ENCODE measurements around the gene LRRN2. TPM values are rescaled to one million over a fixed set of nuclear protein-coding genes. Genes with fewer than 3 reads are reported as not detected.

LRRN2 gene
- total RNA-seq, 4 donors from 2014 or later, result 1.8 to 6.4 (median 4.1) TPM

DNA sequence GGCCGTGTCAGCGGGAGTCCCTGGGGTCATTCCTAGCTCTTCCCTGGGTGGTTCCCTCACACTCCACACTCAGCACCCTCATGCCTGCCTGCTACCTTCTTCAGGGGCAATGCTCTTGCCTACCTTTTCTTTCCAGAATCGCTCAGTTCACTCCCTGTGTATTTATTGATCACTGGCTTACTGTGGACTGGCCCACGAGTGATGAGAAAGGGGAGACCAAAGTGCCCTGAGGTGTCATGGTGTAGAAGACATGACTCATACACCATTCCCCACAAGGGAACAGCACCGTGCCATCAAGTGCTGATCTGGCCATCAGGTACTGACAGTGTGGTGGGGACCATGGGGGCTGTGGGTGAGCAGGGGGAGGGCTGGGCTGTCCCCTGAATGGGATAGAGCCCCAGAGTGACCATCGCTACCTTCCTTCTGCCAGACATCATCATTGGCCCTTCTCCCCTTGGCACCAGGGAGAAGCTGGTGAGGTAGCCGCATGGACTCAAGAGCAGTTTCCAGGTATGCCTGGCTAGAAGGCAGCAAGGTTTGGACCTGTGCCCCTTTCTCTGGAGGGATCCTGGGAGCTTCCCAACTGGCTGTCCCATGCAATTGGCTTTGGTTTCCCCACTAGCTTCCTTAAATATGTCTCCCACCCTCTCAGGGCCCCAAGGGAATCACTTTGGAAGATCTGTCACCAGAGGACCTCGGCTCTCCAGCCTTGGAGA lies 17.2 kb upstream of the LRRN2 start:
- DNase-seq (ENCODE audit: low spot score) (no peak), ATAC-seq (ENCODE audit: low FRiP score) (no peak)
- TF ChIP-seq, protein P1, sequence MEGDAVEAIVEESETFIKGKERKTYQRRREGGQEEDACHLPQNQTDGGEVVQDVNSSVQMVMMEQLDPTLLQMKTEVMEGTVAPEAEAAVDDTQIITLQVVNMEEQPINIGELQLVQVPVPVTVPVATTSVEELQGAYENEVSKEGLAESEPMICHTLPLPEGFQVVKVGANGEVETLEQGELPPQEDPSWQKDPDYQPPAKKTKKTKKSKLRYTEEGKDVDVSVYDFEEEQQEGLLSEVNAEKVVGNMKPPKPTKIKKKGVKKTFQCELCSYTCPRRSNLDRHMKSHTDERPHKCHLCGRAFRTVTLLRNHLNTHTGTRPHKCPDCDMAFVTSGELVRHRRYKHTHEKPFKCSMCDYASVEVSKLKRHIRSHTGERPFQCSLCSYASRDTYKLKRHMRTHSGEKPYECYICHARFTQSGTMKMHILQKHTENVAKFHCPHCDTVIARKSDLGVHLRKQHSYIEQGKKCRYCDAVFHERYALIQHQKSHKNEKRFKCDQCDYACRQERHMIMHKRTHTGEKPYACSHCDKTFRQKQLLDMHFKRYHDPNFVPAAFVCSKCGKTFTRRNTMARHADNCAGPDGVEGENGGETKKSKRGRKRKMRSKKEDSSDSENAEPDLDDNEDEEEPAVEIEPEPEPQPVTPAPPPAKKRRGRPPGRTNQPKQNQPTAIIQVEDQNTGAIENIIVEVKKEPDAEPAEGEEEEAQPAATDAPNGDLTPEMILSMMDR (IDR thresholded peaks at IDR 0.05), result no peak

DNA sequence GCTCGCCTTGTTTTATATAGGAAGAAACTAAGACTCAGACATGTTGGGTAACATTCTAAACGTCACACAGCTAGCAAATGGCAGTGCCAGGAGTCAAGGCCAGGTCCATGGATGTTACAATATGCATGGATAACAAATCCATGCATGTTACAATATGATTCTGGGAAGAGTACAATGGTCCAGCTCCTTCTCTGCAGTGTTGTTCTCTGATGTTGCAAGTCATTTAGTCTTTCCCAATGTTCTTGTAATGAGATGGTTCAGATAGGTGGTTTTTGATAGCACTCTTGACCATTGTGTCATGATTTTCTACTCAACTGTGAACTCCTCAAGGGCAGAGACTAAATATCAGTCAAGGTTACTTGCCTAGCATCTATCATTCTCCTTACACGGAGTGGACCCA lies 15.7 kb upstream of the LRRN2 start:
- no peak for DNase-seq (ENCODE audit: low spot score)
- no peak for ATAC-seq (ENCODE audit: low FRiP score)

DNA sequence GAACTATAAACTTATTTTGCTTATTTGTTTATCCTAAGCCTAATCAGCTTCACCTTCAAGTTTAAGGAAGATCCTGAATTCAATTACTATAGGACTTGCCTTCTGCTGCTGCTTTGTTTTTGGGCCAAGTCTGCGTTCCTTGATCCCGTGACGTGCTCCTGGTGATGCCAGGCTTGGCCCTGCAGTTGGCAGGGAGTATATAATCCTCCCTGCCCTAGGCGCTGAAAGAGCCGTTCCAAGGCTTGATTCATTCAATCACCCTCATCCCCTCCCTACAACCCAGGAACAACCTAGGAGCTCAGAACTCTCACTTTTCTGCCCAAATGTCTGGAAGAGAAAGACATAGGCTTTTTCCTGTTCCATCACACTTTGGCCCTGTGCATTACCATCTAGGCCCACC lies 12.4 kb upstream of the LRRN2 start:
- TF ChIP-seq, protein P1 (IDR thresholded peaks at IDR 0.05), result no peak
- DNase-seq (ENCODE audit: low spot score) (no peak), ATAC-seq (ENCODE audit: low FRiP score) (peak; percentile 76)

More for the DNA sequence above, 15.7 kb upstream of the LRRN2 start:
- TF ChIP-seq, protein P1 (IDR thresholded peaks at IDR 0.05), result no peak

DNA sequence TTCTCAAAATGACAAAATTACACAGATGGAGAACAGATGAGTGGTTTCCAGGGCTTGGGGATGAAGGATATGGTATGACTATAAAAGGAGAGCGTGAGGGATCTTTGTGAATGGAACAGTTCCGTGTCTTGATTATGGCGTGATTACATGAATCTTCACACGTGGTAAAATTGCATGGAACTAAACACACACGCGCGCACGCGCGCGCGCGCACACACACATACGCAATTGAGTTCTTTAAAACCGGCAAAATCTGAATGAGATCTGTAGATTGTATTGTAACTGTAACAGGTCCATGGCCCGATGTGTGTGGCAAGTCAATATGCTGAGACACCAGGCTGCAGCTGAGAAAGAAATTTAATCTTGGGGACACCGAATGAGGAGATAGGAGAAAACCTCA lies 11.1 kb upstream of the LRRN2 start:
- DNase-seq (ENCODE audit: low spot score), result no peak
- ATAC-seq (ENCODE audit: low FRiP score), result no peak
- TF ChIP-seq, protein P1 (IDR thresholded peaks at IDR 0.05), result no peak

DNA sequence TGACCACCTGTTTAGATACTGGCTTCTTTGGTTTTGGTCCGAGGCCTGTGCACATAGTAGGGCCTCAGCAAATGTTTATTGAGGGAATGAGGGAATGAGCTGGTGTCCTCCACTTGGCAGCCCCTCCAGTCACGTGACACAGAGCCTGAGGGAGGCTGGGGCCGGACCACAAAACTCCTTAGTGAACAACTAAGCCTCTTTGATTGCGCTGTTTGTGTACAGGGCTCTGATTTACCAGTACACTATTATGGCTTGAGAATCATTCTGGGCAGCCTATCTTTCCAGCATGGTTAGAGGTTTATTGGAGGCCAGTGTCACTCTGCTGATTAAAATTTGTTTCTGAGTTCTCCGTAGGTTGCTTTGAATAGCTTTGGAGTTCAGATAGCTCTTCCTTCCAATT lies 10.2 kb upstream of the LRRN2 start:
- TF ChIP-seq, protein P1 (IDR thresholded peaks at IDR 0.05), result no peak
- ATAC-seq (ENCODE audit: low FRiP score), result no peak
- DNase-seq (ENCODE audit: low spot score), result no peak

DNA sequence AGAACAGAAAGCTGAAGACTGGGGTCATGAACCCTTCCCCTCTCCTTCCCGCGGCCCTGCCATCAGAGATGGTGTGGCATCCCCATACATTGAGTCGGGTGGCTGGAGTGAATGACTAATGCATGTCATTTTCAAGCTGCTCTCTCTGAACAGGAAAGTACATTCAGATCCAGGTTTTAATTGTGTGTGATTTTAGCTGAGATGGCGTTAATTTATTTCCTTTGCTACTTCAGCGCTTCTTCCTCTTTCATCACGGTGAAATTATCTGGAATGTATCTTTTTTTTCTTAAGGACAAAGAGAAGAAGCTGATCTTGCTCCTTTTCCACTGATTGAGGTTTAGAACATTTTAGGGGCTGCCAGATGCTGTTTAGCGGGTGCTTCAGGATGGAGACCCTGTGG lies 8.6 kb upstream of the LRRN2 start:
- DNase-seq (ENCODE audit: low spot score) (no peak), ATAC-seq (ENCODE audit: low FRiP score) (no peak)
- TF ChIP-seq, protein P1 (IDR thresholded peaks at IDR 0.05), result no peak

DNA sequence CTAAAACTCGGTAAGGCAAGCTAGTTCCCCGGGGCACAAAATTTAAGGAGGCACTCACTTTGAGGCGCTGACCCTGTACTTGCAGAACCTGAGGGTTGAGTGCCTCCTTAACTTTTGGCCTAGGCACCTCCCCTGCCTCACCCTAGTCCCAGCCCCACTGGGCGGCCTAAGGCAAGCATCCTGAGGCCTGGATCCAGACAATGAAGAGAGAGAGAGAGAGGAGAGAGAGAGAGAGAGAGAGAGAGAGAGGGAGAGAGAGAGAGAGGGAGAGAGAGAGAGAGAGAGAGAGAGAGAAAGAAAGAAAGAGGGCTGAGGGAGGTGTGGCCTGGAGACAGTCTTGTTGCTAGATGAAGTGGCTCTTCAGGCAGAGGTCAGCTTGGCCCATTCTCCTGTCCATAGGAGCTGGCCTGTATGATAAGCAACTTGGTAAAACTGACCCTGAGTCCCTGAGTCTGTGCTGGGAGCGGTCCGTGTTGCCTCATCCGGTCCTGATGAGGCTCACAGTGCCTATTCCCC lies 7.4 kb upstream of the LRRN2 start:
- no peak for DNase-seq (ENCODE audit: low spot score)
- TF ChIP-seq, protein P1 (IDR thresholded peaks at IDR 0.05), result no peak
- no peak for ATAC-seq (ENCODE audit: low FRiP score)
